ENCODE measurements around the gene STX18. TPM values are rescaled to one million over a fixed set of nuclear protein-coding genes. Genes with fewer than 3 reads are reported as not detected.

STX18 gene
- total RNA-seq (10 to 100 TPM; 23.6 to 24.9 TPM), polyA plus RNA-seq (10 to 100 TPM; 20.0 to 21.5 (median 20.2) TPM), total RNA-seq (22.6 to 44.2 (median 32.7) reads per million in 6 experiments)

DNA sequence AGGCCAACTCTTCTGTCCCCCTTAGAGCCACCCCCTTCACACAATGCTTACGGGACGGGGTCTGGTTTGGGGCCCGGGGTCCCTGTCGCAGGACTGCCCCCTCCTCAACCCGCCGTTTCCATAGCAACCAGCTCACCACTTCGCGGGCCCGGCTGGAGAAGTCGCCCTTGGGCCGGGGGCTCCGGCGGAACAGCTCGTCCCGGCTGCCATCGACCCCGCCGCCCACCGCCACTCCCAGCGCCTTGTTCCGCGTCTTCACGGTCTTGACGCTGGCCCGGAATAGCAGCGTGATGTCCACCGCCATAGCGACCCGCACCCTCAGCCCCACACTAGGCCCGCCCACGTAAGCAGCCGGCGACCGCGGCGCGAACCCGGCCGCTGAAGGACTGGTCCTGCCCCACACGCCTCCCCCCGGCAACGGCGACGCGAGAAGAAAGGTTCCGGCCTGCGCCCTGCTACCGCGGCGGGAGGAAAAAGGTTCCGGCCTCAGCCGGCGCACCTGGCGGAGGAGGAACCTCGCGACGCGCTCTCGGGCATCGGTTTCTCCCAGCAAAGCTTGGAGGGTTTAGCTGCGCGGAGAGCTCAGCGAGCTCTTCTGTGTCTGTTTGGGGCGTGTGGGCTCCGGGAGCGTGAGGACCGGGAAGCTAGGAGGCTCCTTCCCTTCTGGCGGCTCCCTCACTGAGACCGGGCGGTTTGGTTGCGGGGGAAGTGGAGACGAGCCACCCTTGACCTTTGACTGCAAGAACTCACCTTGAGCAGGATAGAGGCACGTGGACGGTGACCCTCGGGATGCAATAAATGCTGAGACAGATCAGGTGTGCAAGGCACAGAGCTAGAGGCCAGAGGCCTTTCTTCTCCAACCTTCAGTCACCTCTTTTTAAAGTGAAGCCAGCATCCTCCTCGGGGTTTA, at the start of gene STX18:
STX18 (minus strand) TSS at position 388 of the 910 bp plus-strand sequence; CDS start at position 304, 84 bp downstream.
- peak; percentile 70 to 89 (median 85) for DNase-seq
- peak; percentile 92 for ATAC-seq
- Mint-ChIP-seq H3K27me3 (no peaks in the 10 kb centered on the region), H3K4me3 (peak within 1 kb of the TSS; percentile 94 to 99 (median 98)), H3K4me1 (peaks cover 29 to 59% (median 55%) of the 10 kb centered on the region in 4 donors), H3K9me3 (no peaks in the 10 kb centered on the region), H3K27ac (peak within 1 kb of the TSS; percentile 92 to 99 (median 96)), H3K36me3 (peaks cover 0 to 16% (median 9%) of the 10 kb centered on the region in 3 donors)
- POLR2A ChIA-PET: interaction anchor here (0.8 to 2.1 kb wide), 8 partner anchors 12 to 294 kb away, joined by 3 to 26 read pairs (median 4); partner anchors contain the start of genes NSG1 and TMEM128

DNA sequence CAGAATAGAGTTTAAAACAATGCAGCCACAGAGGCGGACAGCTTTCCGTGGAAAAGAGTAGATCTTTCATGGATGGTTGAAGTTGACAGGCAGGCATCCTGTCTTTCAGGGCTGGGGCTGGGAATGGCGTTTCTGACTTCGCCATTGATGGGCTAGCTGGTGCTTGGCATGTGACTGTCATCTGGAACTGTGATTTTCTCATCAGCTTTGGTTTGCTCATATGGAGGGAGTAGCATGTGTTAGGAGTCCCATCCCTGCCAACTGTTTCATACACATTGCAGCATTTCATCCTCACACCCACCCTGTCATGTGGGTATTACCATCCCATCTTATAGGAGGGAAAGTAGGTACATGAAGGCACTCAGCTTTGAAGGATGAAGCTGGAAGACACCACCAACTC, 49.2 kb upstream of the STX18 start:
- no peak for ATAC-seq
- Mint-ChIP-seq H3K36me3 (peaks cover 19 to 65% (median 36%) of the 10 kb centered on the region in 3 donors), H3K27me3 (no peaks in the 10 kb centered on the region), H3K27ac (no peak overlapping the region), H3K9me3 (peaks cover 6 to 35% (median 19%) of the 10 kb centered on the region in 9 donors), H3K4me3 (no peak overlapping the region), H3K4me1 (no peaks in the 10 kb centered on the region)
- POLR2A ChIA-PET: no interaction called here
- no peak for DNase-seq

DNA sequence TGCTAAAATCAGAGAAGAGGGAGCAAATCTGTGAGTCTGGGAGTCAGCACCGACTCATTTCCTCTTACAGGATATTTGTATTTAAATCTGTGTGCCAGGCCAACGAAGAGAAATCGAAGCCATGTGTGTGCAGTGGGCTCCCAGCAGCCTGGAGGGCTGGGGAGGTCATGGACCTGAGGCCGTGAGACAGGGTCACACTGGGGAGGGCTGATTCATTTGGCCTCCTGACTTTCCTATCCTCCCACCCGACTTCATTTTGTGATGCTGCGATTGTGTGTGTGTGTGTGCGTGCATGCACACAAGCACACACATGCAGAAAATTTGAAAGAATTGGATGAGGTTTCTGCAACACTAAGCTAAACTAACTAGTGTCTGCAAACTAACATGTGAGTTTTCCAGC, 48.7 kb upstream of the STX18 start:
- POLR2A ChIA-PET: no interaction called here
- no peaks in the 10 kb centered on the region for H3K27me3 Mint-ChIP-seq
- peaks cover 17 to 65% (median 34%) of the 10 kb centered on the region in 3 donors for H3K36me3 Mint-ChIP-seq
- peaks cover 9 to 34% (median 15%) of the 10 kb centered on the region in 9 donors for H3K9me3 Mint-ChIP-seq
- no peak overlapping the region for H3K4me3 Mint-ChIP-seq
- no peak for DNase-seq
- H3K4me1 Mint-ChIP-seq: no peaks in the 10 kb centered on the region
- no peak overlapping the region for H3K27ac Mint-ChIP-seq
- ATAC-seq: no peak

DNA sequence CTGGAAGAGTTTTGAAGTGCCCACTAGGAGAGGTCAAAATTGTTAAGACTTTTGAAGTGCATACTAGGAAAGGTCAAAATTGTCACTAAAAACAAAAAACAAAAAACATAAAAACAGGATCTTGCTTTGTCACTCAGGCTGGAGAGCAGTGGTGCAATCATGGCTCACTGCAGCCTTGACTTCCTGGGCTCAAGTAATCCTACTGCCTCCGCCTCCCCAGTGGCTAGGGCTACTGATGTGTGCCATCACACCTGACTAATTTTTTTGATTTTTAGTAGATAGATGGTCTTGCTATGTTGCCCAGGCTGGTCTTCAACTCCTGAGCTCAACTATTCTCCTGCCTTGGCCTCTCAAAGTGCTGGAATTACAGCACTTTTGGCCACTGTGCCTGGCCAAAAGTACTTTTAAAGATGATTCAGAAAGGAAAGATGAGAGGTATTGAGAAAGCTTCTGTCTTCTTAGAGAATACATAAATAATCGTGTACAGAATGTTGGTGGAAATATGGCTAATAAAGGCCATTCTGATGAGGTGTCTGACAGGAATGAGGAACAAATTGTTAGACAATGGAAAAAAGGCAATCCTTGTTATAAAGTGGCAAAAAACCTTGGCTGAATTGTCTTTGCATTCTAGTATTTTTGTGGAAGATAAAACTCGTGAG, 43.3 kb upstream of the STX18 start:
- Mint-ChIP-seq H3K9me3 (peaks cover 0 to 11% (median 7%) of the 10 kb centered on the region in 9 donors), H3K27ac (no peak overlapping the region), H3K27me3 (no peaks in the 10 kb centered on the region), H3K4me3 (no peak overlapping the region), H3K4me1 (peaks cover 0 to 2% (median 0%) of the 10 kb centered on the region in 4 donors), H3K36me3 (peaks cover 7 to 33% (median 12%) of the 10 kb centered on the region in 3 donors)
- POLR2A ChIA-PET: no interaction called here
- DNase-seq: no peak
- no peak for ATAC-seq

DNA sequence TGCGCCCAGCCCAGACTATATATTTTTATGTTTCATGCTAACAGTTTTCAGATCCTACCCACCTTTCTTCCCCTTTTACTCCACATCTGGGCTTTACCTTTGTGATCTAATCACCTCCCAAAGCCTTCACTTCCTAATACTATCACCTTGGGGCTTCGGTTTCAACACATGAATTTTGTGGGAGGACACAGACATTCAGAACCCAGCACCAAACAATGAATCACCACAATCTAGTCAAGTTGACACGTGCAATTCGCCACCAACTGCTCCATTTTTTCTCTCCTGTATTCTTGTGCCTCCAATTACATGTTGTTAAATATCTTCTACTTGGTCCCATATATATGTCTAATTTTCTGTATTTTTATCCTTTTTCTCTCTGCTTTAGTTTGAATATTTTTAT, 41.8 kb upstream of the STX18 start:
- Mint-ChIP-seq H3K9me3 (peaks cover 0 to 11% (median 7%) of the 10 kb centered on the region in 9 donors), H3K27ac (no peak overlapping the region), H3K4me1 (peaks cover 0 to 5% (median 0%) of the 10 kb centered on the region in 4 donors), H3K4me3 (no peak overlapping the region), H3K36me3 (peaks cover 12 to 32% (median 16%) of the 10 kb centered on the region in 3 donors), H3K27me3 (no peaks in the 10 kb centered on the region)
- DNase-seq (no peak), ATAC-seq (no peak)
- POLR2A ChIA-PET: no interaction called here

DNA sequence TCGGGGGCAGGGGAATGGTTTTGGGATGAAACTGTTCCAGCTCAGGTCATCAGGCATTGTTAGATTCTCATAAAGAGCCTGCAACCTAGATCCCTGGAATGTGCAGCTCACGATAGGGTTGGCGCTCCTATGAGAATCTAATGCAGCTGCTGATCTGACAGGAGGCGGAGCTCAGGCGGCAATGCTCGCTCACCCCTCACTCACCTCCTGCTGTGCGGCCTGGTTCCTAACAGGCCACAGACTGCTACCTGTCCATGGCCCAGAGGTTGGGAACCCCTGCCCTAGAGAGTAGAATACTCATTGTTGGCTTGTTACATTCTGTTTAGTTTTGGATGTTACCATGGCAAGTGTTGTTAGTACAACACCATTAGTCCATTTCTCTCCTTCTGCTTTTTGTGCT, 40.8 kb upstream of the STX18 start:
- H3K27me3 Mint-ChIP-seq: no peaks in the 10 kb centered on the region
- POLR2A ChIA-PET: no interaction called here
- peaks cover 0 to 5% (median 0%) of the 10 kb centered on the region in 4 donors for H3K4me1 Mint-ChIP-seq
- no peak overlapping the region for H3K4me3 Mint-ChIP-seq
- no peak overlapping the region for H3K27ac Mint-ChIP-seq
- H3K36me3 Mint-ChIP-seq: peaks cover 12 to 32% (median 16%) of the 10 kb centered on the region in 3 donors
- ATAC-seq (no peak), DNase-seq (no peak)
- H3K9me3 Mint-ChIP-seq: peaks cover 0 to 11% (median 7%) of the 10 kb centered on the region in 9 donors

DNA sequence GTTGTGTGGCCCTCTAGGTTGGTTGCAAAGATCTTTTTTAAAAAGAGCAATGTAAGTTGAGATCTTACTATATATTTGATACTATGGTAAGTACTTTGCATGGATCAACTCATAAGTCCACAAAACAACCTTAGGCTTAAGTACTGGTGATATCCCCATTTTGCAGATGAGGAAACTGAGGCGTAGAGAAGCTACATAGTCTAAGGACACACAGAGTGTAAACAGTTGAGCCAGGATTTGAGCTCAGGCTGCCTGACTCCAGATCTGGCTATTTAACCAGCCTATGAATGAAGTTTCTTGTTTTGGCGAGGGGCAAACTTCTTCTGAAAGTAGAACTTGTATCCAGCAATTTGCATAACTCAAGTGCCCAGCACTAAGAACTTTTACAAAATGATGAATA, 38.6 kb upstream of the STX18 start:
- H3K4me3 Mint-ChIP-seq: no peak overlapping the region
- H3K27me3 Mint-ChIP-seq: no peaks in the 10 kb centered on the region
- H3K4me1 Mint-ChIP-seq: peaks cover 1 to 11% (median 6%) of the 10 kb centered on the region in 4 donors
- no peak for ATAC-seq
- POLR2A ChIA-PET: no interaction called here
- H3K27ac Mint-ChIP-seq: no peak overlapping the region
- peaks cover 0 to 5% (median 2%) of the 10 kb centered on the region in 9 donors for H3K9me3 Mint-ChIP-seq
- peaks cover 8 to 14% (median 12%) of the 10 kb centered on the region in 3 donors for H3K36me3 Mint-ChIP-seq
- DNase-seq: no peak

DNA sequence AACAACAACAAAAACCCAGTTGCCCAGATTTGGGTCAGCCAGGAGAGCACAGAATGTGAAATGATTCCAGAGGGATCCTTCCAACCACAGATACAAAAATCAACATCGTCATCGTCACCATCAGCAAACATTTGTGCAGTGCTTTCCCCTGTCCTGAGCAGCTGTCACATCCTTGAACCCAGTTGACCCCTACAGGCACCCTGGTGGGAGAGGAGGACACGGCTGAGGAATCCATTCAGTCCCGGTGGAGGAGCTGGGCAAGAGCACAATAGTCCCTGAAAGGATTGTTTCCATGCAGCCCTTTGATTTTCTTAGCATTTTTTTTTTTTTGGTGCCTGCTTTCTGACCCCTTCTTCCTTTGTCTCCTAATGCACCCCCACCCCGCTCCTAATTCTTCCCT, 37.1 kb upstream of the STX18 start:
- Mint-ChIP-seq H3K9me3 (peaks cover 0 to 2% (median 0%) of the 10 kb centered on the region in 9 donors), H3K27me3 (peaks cover 0 to 3% (median 0%) of the 10 kb centered on the region in 5 donors), H3K27ac (peak overlapping the region in 1 of 10 donors; percentile 34), H3K4me3 (no peak overlapping the region), H3K36me3 (peaks cover 4 to 9% (median 6%) of the 10 kb centered on the region in 3 donors), H3K4me1 (peaks cover 7 to 19% (median 17%) of the 10 kb centered on the region in 4 donors)
- POLR2A ChIA-PET: no interaction called here
- DNase-seq (no peak), ATAC-seq (no peak)

DNA sequence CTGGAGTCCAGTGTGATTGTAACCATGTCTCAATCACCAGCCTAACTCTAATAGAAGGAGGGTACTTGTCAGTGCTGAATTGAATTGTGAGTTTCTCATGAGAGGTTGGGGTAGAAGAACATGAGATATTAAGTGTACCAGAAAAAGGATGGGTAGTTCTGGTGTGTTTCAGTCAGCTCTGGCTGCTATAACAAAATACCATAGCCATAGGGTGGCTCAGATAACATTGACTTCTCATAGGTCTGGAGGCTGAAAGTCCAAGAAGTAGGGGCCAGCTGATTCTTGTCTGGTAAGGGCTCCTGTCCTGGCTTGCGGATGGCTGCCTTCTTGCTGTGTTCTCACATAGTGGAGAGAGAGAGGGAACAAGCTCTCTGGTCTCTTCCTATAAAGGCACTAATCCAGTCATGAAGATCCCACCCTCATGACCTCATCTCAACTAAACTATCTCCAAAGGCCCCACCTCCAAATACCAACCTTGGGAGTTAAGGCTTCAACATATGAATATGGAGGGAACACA, 35.6 kb upstream of the STX18 start:
- Mint-ChIP-seq H3K36me3 (peaks cover 0 to 9% (median 3%) of the 10 kb centered on the region in 3 donors), H3K9me3 (peaks cover 0 to 2% (median 0%) of the 10 kb centered on the region in 9 donors), H3K4me3 (peak overlapping the region in 3 of 10 donors; percentile 14 to 36 (median 20)), H3K27me3 (peaks cover 0 to 5% (median 0%) of the 10 kb centered on the region in 5 donors), H3K27ac (no peak overlapping the region), H3K4me1 (peaks cover 7 to 21% (median 18%) of the 10 kb centered on the region in 4 donors)
- DNase-seq (no peak), ATAC-seq (no peak)
- POLR2A ChIA-PET: no interaction called here

DNA sequence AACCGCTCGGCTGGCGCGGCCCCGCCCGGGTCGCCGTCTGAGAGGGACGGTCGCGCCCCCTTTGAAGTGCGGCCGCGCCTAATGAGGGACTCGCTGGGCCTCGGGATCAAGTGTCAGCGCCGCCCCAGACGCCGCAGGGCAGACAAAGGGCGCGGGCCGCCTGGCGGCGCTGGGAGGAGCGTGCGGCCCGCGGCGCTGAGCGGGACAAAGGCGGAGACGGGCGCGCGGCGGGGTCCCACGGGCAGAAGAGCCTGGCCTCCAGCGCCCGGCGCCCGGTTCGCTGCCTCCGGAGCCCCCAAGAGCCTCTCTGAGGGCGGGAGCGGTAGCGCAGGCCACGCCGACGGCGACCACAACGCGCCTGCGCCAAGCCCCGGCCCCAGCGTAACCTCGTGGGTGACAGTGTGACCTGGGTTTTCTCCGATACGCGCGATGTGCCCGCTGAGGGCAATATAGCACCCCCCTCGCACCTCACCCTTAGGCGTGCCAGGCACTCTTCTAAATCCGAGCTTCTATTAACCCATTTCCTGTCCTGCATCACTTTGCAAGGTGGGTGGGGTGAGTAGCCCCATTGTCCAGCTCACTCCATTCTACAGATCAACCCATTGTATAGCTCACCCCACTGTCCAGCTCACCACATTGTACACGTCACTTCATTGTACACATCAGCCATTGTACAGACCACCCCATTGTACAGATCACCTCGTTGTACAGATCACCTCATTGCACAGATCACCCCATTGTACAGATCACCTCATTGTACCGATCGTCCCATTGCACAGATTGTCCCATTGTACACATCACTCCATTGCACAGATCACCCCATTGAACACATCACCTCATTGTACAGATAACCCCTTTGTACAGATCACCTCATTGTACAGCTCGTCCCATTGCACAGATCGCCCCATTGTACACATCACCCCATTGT, 33.7 kb upstream of the STX18 start:
- ATAC-seq (peak; percentile 88 to 90), DNase-seq (peak; percentile 39 to 82 (median 62))
- peak overlapping the region in 8 of 10 donors; percentile 0 to 91 (median 52) for H3K27ac Mint-ChIP-seq
- H3K36me3 Mint-ChIP-seq: peaks cover 0 to 9% (median 7%) of the 10 kb centered on the region in 3 donors
- peaks cover 0 to 2% (median 0%) of the 10 kb centered on the region in 9 donors for H3K9me3 Mint-ChIP-seq
- H3K4me1 Mint-ChIP-seq: peaks cover 7 to 21% (median 18%) of the 10 kb centered on the region in 4 donors
- peak overlapping the region; percentile 78 to 91 (median 86) for H3K4me3 Mint-ChIP-seq
- POLR2A ChIA-PET: interaction anchor here (0.7 to 3.5 kb wide), 3 partner anchors 34 to 368 kb away, joined by 3 to 26 read pairs (median 4); partner anchors contain the start of gene STX18
- H3K27me3 Mint-ChIP-seq: peaks cover 0 to 5% (median 0%) of the 10 kb centered on the region in 5 donors

DNA sequence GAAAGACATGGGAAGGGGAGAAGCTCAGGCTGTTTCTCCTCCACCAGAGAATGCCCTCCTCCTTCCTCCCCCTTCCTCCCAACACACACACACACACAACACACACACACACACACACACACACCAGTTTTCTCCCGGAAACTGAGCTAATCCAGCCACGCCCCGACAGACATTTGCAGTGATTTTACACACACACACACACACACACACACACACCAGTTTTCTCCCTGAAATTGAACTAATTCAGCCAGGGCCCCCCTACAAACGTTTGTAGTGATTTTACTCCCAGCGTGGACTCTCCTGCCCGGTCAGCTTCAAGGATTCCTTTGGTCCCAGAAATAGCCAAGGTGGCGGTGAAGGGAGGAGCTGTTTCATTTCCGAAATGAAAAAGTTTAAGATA, 32.9 kb upstream of the STX18 start:
- Mint-ChIP-seq H3K27ac (peak overlapping the region in 9 of 10 donors; percentile 0 to 91 (median 84)), H3K36me3 (peaks cover 4 to 14% (median 11%) of the 10 kb centered on the region in 3 donors), H3K27me3 (peaks cover 0 to 5% (median 0%) of the 10 kb centered on the region in 5 donors), H3K9me3 (peaks cover 0 to 8% (median 0%) of the 10 kb centered on the region in 9 donors), H3K4me1 (peaks cover 7 to 21% (median 18%) of the 10 kb centered on the region in 4 donors), H3K4me3 (peak overlapping the region; percentile 78 to 91 (median 85))
- POLR2A ChIA-PET: interaction anchor here (0.7 to 3.5 kb wide), 3 partner anchors 33 to 369 kb away, joined by 3 to 26 read pairs (median 4); partner anchors contain the start of gene STX18
- DNase-seq: peak in 8 of 10 donors; percentile 19 to 74 (median 34)
- peak; percentile 4 to 15 for ATAC-seq

Data from naive thymus-derived CD8-positive, alpha-beta T cell (primary cell).